ENCODE measurements around the gene EMSY.
A peak's percentile ranks its signal among the peaks of the same experiment; 100 is the strongest.

The EMSY gene

DNA sequence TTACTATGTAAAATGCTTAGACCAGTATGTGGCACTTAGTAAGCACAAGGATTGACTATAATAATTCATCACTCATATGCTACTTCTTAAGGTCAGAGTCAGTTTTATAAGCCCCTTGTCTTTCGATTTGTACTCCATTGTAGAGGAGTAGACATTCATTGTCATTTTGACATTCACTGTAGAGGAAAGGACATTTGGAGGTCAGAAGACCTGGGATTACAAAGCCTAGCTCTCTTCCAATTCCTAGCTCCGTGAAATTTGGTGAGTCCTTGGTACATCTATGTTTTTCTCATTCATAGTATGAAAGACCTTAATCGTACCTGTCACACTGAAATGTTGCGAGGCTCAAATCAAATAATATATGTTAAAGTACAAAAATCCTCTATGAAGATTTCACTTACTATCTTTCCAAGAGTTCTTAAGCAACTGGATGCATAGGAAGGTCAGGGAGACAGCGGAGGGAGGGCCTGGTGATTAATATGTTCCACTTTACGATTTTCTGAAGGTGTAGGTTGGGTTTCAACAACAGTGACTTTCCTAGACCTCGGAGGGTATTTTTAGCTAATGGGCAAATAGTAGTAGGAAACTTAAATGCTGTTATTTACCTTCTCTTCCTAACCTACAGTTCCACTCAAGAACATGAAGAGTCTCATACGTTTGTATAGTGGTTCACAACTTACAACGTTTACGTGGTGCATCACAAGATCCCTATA, 1.4 kb upstream of the EMSY start:
- no peak for TF ChIP-seq ZFX (IDR thresholded peaks at IDR 0.05)
- TF ChIP-seq, protein P1, sequence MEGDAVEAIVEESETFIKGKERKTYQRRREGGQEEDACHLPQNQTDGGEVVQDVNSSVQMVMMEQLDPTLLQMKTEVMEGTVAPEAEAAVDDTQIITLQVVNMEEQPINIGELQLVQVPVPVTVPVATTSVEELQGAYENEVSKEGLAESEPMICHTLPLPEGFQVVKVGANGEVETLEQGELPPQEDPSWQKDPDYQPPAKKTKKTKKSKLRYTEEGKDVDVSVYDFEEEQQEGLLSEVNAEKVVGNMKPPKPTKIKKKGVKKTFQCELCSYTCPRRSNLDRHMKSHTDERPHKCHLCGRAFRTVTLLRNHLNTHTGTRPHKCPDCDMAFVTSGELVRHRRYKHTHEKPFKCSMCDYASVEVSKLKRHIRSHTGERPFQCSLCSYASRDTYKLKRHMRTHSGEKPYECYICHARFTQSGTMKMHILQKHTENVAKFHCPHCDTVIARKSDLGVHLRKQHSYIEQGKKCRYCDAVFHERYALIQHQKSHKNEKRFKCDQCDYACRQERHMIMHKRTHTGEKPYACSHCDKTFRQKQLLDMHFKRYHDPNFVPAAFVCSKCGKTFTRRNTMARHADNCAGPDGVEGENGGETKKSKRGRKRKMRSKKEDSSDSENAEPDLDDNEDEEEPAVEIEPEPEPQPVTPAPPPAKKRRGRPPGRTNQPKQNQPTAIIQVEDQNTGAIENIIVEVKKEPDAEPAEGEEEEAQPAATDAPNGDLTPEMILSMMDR (conservative IDR thresholded peaks at IDR 0.05): no peak
- no peak overlapping the region for H3K27ac ChIP-seq

DNA sequence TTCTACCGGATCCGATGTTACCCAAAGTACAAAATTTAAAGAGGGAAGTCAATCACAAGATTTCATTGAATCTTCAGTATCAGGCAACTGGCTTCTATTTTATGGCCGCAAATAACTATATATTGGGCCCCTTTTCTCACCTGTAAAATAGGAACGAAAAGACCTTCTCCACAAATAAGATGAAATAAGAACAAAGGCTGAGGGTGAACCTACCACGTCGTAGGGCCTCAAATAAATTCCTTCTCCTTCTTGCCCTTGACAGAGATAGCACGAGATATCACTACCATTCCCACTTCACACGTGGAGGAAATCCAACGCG, 794 bp upstream of the EMSY start:
- H3K27ac ChIP-seq: peak overlapping the region; percentile 93
- TF ChIP-seq, protein P1 (conservative IDR thresholded peaks at IDR 0.05): no peak
- TF ChIP-seq ZFX (IDR thresholded peaks at IDR 0.05): peak; percentile 7; the same call in 1 of the 2 replicates

DNA sequence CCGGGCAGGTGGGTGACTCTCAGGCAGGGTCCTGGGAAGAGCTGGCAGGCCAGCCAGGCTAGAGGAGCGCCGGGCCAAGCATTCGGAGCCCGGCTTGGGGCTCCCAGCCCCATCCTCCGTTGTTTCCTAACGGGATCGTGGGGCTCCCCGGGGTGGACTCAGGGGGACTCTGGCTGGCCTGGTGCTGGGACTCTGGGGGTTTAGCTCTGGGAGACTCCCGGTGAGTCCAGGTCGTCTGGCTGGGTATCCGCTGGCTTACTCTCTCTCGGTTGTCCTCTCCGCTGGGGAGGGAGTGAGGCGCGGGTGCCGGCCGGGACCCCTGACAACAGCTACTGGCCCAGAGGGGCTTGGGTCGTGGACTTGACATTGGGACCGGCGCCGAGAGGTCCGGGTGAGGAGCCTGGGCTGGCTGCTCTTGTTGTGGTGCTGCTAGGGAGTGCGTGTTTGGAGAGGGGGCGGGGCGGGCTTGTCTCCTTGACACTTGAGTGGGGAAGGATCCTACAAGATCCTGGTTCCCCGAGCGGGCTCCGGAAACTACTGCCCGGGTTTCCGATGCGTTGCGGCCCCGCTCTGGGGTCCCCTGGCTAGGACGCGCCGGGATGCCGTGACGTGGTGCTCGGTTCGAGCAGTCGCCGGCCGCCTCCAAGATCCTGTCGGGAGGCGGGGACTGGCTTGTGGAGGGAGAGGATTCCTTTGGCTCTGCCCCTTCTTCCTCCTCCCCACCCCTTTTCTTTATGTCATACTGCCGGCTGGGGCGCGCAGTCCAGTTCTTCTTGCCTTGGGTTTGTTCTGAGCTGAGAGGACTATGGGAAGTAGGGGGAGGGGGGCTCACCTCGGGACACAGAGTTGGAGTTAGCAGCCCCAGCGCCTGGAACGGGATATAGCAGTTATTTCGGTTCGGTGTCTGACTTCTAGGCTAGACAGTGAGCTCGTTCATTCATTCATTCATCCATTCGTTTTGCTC, 585 bp downstream of the EMSY start:
- peak overlapping the region; percentile 93 for H3K27ac ChIP-seq
- no peak for TF ChIP-seq ZFX (IDR thresholded peaks at IDR 0.05)
- TF ChIP-seq, protein P1 (conservative IDR thresholded peaks at IDR 0.05): peak; percentile 27; the same call in 1 of the 2 replicates

DNA sequence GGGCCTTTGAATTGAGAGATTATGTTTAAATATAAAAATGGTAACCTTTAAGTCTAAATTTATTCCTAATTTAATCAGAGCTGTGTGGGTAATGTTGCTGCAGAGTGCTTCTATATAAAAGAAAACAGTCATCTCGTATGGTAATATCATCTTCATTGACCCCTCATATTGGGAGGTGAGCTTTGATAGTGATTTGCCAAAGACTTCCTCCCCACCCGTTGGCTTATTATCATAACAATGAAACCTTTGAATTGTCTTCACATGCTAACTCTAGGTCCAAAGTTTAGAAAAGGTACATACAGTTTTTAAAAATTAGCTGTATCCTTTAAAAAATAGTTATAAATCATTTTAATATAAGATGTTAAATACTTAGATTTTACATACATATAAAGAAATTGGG, 3.7 kb downstream of the EMSY start:
- no peak overlapping the region for H3K27ac ChIP-seq
- TF ChIP-seq, protein P1 (conservative IDR thresholded peaks at IDR 0.05): no peak
- TF ChIP-seq ZFX (IDR thresholded peaks at IDR 0.05): no peak

DNA sequence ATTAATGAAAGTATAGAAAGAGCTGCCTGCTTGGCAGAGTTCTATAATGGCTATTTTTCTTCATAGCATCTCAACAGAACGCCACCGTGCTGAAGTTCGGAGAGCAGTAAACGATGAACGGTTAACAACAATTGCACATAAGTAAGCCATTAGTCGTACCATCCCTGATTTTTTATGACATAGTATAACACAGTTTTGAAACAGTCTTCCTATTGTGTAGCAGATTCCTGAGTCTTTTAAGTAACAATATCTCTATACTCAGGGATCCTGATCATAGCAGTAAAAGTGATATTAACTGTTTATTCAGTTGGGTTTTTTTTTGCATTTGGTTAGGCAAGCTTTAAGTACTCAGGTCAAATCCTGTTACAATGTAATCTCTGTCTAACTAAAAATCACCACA, 8.4 kb downstream of the EMSY start:
- no peak for TF ChIP-seq ZFX (IDR thresholded peaks at IDR 0.05)
- TF ChIP-seq, protein P1 (conservative IDR thresholded peaks at IDR 0.05): no peak
- H3K27ac ChIP-seq: no peak overlapping the region

DNA sequence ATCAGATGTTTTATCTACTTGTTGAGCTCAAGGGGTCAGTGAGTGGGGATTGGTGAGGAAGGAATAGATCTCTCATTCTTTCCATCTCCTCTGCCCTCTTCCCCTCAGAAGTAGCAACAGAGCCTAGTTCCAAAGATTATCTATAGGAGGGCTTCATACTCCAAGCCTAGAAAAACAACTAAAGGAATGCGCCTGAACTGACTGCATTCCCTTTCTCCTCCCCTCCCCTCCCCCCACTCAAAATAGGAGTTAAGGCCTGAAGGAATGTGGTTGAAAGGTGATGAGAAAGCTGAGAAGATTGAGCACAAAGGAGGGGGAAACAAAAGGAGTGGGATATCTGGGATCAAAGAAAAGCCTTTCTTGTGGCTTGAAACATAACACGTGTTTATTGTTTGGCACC, 10.5 kb downstream of the EMSY start:
- no peak for TF ChIP-seq ZFX (IDR thresholded peaks at IDR 0.05)
- H3K27ac ChIP-seq: no peak overlapping the region

DNA sequence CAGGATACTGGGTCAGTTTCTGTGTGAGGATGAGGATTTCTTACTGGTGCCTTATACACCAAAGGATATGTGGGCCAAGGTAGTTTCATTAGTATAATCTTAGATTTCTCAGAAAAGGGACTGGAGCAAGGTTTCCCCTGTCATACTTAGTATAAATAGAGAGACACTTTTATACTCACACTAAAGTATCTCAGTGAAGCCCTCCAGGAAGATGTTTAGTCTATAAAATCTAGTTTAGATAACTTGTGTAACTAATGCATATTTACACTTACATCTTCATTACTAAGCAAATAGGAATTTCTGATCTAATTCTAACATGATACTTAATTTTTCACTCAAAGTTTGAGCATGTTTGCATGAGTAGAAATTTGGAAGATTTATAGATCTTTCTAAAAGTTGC, 11.1 kb downstream of the EMSY start:
- TF ChIP-seq ZFX (IDR thresholded peaks at IDR 0.05): no peak
- TF ChIP-seq, protein P1 (conservative IDR thresholded peaks at IDR 0.05): no peak
- no peak overlapping the region for H3K27ac ChIP-seq
